Esophagus squamous epithelium (tissue), 4 donors: ENCODE results near the gene PDHX.

Source experiments
- CTCF ChIP-seq, 6 experiments: fragments of 450-650 bp in 4 of 6; fragments of 200-600 bp in 2 of 6; sonication (generic) in 2 of 6; IDR thresholded peaks; one replicate each; pipeline ENCODE4 v1.5.1; 2016 to 2019; ENCODE audit warnings: antibody characterized with exemption in 6 of 6, mild to moderate bottlenecking in 4 of 6, moderate library complexity in 4 of 6
- POLR2A ChIP-seq, 4 donors: fragments of 450-650 bp; IDR thresholded peaks; one replicate each; pipeline ENCODE4 v1.6.1; 2017; ENCODE audit warnings: antibody characterized with exemption in 4 of 4, mild to moderate bottlenecking in 4 of 4, moderate library complexity in 3 of 4

DNA sequence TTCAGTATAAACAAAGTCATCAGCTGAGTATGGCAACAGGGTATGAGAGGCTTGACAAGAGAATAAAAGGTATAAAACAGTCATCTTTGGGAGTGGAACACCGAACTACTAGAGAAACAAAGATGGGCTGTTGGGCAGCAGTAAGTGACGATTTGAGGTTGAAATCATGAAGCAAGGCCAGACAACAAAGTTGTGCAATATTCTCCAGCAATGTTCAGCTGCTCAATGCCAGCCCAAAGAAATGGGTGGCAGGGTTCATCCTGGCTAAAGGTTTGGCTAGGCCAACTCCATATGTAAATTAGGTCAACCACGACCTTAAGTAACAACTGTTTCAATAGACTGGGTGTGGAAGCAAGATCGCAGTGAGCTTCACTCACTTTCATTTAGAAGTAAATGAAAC, 6.5 kb upstream of the PDHX start:
- no peak for TF ChIP-seq CTCF (IDR thresholded peaks at IDR 0.05)
- no peak for TF ChIP-seq POLR2A (IDR thresholded peaks at IDR 0.05)
